Astrocyte (in vitro differentiated cells and primary cell): ENCODE data around the gene TGDS. TPM values are rescaled to one million over a fixed set of nuclear protein-coding genes. Genes with fewer than 3 reads are reported as not detected.

ENCODE experiments used
- DNase-seq: peaks from one replicate; pipeline ENCODE4 v3.0.0-alpha.2; 2010; ENCODE audit warnings: low read depth
- FAIRE-seq: peaks from 2 replicates; lab custom pipeline; 2011; peaks lifted over from hg19 to GRCh38; lab: Jason Lieb, UNC
- H2AFZ ChIP-seq: 2 replicates; pipeline ENCODE4 v1.6.0; 2012; ENCODE audit warnings: low read depth, low read length, inconsistent platforms
- H3K27ac ChIP-seq: 2 replicates; pipeline ENCODE4 v1.5.1; 2011; ENCODE audit warnings: low read depth, low read length, inconsistent platforms
- H3K27me3 ChIP-seq: 2 replicates; pipeline ENCODE4 v1.6.0; 2011; ENCODE audit warnings: low read length, inconsistent platforms; ENCODE audit not compliant: insufficient read depth
- H3K36me3 ChIP-seq: 2 replicates; pipeline ENCODE4 v1.5.1; 2011; ENCODE audit warnings: low read length, inconsistent platforms; ENCODE audit not compliant: insufficient read depth
- H3K4me1 ChIP-seq: 2 replicates; pipeline ENCODE4 v1.5.1; 2011; ENCODE audit warnings: low read length, inconsistent platforms; ENCODE audit not compliant: insufficient read depth
- H3K4me2 ChIP-seq: 2 replicates; pipeline ENCODE4 v1.6.0; 2012; ENCODE audit warnings: low read length, inconsistent platforms
- H3K4me3 ChIP-seq: 2 replicates; pipeline ENCODE4 v1.5.1; 2011; ENCODE audit warnings: low read depth, mild to moderate bottlenecking, low read length, inconsistent platforms; ENCODE audit not compliant: insufficient read depth
- H3K79me2 ChIP-seq: 2 replicates; pipeline ENCODE4 v1.6.0; 2012; ENCODE audit warnings: mild to moderate bottlenecking, low read length, inconsistent platforms; ENCODE audit not compliant: insufficient read depth
- H3K9ac ChIP-seq: 2 replicates; pipeline ENCODE4 v1.6.0; 2012; ENCODE audit warnings: mild to moderate bottlenecking, low read length, inconsistent platforms
- H3K9me3 ChIP-seq: 2 replicates; pipeline ENCODE4 v1.5.1; 2012; ENCODE audit warnings: low read depth, mild to moderate bottlenecking, low read length, inconsistent platforms; ENCODE audit not compliant: insufficient read depth
- H4K20me1 ChIP-seq: 2 replicates; pipeline ENCODE4 v1.6.0; 2012; ENCODE audit warnings: low read length, inconsistent platforms; ENCODE audit not compliant: insufficient read depth
- H3K27ac Mint-ChIP-seq: one replicate; pipeline ENCODE4 v1.8.0; 2021; ENCODE audit warnings: mild to moderate bottlenecking, mixed read lengths; ENCODE audit not compliant: unreplicated experiment
- H3K27me3 Mint-ChIP-seq: one replicate; pipeline ENCODE4 v1.8.0; 2021; ENCODE audit warnings: low read depth, mixed read lengths; ENCODE audit not compliant: unreplicated experiment
- H3K36me3 Mint-ChIP-seq: one replicate; pipeline ENCODE4 v1.8.0; 2021; ENCODE audit warnings: low read depth, mixed read lengths; ENCODE audit not compliant: unreplicated experiment
- H3K4me1 Mint-ChIP-seq: one replicate; pipeline ENCODE4 v1.8.0; 2021; ENCODE audit warnings: low read depth, mixed read lengths; ENCODE audit not compliant: unreplicated experiment
- H3K4me3 Mint-ChIP-seq: one replicate; pipeline ENCODE4 v1.8.0; 2021; ENCODE audit warnings: mild to moderate bottlenecking, moderate library complexity, mixed read lengths; ENCODE audit not compliant: unreplicated experiment
- H3K9me3 Mint-ChIP-seq: one replicate; pipeline ENCODE4 v1.8.0; 2021; ENCODE audit warnings: mild to moderate bottlenecking, mixed read lengths; ENCODE audit not compliant: unreplicated experiment
- EZH2 ChIP-seq: IDR thresholded peaks from 2 replicates; pipeline ENCODE4 v1.6.1; 2012; ENCODE audit warnings: mild to moderate bottlenecking, low read length, inconsistent platforms; ENCODE audit not compliant: insufficient read depth
- total RNA-seq: library from RNA; stranded (reverse); gene quantifications from 2 replicates; pipeline ENCODE4 v1.2.1, GENCODE V29; 2021
- TF ChIP-seq, protein P1 (sequence below): IDR thresholded peaks from 2 replicates; pipeline ENCODE4 v1.5.1; 2011; ENCODE audit warnings: low read depth, mild to moderate bottlenecking, inconsistent platforms, low read length, moderate library complexity; ENCODE audit not compliant: insufficient read depth

The TGDS gene
- total RNA-seq, 1 donor from 2014 or later: 11.7 TPM

DNA sequence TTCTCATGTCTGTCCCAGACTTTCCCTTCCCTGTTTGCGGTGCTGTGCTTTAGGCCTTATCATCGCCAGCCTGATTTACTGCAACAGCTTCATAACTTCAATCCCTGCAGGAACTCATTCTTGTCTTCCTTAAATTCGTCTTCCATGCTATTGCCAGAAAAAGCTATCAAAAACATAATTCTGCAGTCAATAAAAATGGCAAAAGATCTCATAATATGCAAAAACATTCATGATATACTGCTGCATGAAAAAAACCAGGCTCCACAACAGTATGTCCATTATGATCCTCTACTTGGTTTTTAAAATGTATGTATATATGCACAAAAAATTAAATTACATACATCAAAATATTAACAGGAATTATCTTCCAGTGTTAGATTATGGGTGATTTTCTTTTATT is 28.4 kb downstream of the TGDS start:
- Mint-ChIP-seq H3K4me1 (no peaks in the 10 kb centered on the region), H3K9me3 (no peaks in the 10 kb centered on the region), H3K36me3 (peaks cover 21% of the 10 kb centered on the region), H3K27ac (no peak overlapping the region), H3K27me3 (no peaks in the 10 kb centered on the region), H3K4me3 (no peak overlapping the region)
- no peak overlapping the region for H3K4me2 ChIP-seq
- peaks cover 11% of the 10 kb centered on the region for H3K36me3 ChIP-seq
- no peak overlapping the region for H3K27ac ChIP-seq
- H3K4me3 ChIP-seq: no peak overlapping the region
- H3K9ac ChIP-seq: no peak overlapping the region
- H3K79me2 ChIP-seq: no peaks in the 10 kb centered on the region
- no peaks in the 10 kb centered on the region for H4K20me1 ChIP-seq
- H3K4me1 ChIP-seq: no peaks in the 10 kb centered on the region
- no peaks in the 10 kb centered on the region for H3K27me3 ChIP-seq
- no peak for TF ChIP-seq EZH2
- TF ChIP-seq, protein P1, sequence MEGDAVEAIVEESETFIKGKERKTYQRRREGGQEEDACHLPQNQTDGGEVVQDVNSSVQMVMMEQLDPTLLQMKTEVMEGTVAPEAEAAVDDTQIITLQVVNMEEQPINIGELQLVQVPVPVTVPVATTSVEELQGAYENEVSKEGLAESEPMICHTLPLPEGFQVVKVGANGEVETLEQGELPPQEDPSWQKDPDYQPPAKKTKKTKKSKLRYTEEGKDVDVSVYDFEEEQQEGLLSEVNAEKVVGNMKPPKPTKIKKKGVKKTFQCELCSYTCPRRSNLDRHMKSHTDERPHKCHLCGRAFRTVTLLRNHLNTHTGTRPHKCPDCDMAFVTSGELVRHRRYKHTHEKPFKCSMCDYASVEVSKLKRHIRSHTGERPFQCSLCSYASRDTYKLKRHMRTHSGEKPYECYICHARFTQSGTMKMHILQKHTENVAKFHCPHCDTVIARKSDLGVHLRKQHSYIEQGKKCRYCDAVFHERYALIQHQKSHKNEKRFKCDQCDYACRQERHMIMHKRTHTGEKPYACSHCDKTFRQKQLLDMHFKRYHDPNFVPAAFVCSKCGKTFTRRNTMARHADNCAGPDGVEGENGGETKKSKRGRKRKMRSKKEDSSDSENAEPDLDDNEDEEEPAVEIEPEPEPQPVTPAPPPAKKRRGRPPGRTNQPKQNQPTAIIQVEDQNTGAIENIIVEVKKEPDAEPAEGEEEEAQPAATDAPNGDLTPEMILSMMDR: no peak
- DNase-seq: no peak
- FAIRE-seq: no peak
- no peaks in the 10 kb centered on the region for H3K9me3 ChIP-seq
- no peak overlapping the region for H2AFZ ChIP-seq

DNA sequence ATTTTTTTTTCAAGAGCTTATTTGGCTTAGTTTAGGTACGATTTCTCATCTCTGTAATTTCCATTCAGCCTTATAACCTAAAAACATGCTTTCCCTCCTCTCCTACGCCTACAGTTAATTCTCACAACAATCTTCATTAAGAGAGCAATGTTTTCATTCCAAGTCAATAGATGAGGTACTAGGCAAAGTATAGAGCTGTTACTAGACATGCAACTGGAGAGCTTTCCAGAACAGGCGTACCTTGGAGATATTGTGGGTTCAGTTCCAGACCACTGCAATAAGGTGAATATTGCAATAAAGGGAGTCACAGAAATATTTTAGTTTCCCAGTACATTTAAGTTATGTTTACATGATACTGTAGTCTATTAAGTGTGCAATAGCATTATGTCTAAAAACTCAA is 34.8 kb downstream of the TGDS start:
- Mint-ChIP-seq H3K4me1 (no peaks in the 10 kb centered on the region), H3K27me3 (no peaks in the 10 kb centered on the region), H3K4me3 (no peak overlapping the region), H3K27ac (no peak overlapping the region), H3K36me3 (peaks cover 6% of the 10 kb centered on the region), H3K9me3 (no peaks in the 10 kb centered on the region)
- Histone ChIP-seq H2AFZ (no peak overlapping the region), H4K20me1 (no peaks in the 10 kb centered on the region), H3K27me3 (no peaks in the 10 kb centered on the region), H3K4me2 (no peak overlapping the region), H3K9ac (no peak overlapping the region), H3K9me3 (no peaks in the 10 kb centered on the region), H3K4me1 (no peaks in the 10 kb centered on the region), H3K4me3 (no peak overlapping the region), H3K36me3 (no peaks in the 10 kb centered on the region), H3K27ac (no peak overlapping the region), H3K79me2 (no peaks in the 10 kb centered on the region)
- FAIRE-seq (no peak), DNase-seq (no peak)
- TF ChIP-seq, protein P1: no peak
- no peak for TF ChIP-seq EZH2

DNA sequence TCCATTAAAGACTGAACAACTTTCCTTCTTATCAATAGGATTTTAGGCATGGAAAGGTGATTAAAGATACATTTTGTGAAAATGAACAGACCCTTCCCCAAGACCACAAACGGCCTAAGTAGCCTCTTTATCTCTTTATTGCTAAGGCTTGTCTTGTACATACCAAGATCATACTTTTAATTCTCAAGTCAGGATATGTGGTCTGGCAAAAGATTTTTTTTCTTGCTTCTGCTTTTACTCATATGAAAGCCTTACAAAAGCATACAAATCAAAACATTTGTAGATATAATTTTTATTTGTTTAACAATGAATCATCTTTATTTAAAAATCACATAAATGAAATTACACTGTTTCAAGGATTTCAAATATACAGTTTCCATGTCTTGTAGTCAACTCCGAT is 35.8 kb downstream of the TGDS start:
- Histone ChIP-seq H3K4me2 (no peak overlapping the region), H3K9ac (no peak overlapping the region), H3K9me3 (no peaks in the 10 kb centered on the region), H3K4me3 (no peak overlapping the region), H4K20me1 (no peaks in the 10 kb centered on the region), H3K4me1 (no peaks in the 10 kb centered on the region), H3K36me3 (no peaks in the 10 kb centered on the region), H3K27me3 (no peaks in the 10 kb centered on the region), H2AFZ (no peak overlapping the region), H3K79me2 (no peaks in the 10 kb centered on the region), H3K27ac (no peak overlapping the region)
- Mint-ChIP-seq H3K27me3 (no peaks in the 10 kb centered on the region), H3K4me1 (no peaks in the 10 kb centered on the region), H3K4me3 (no peak overlapping the region), H3K27ac (no peak overlapping the region), H3K9me3 (no peaks in the 10 kb centered on the region), H3K36me3 (peaks cover 6% of the 10 kb centered on the region)
- TF ChIP-seq, protein P1: no peak
- no peak for TF ChIP-seq EZH2
- DNase-seq (no peak), FAIRE-seq (no peak)
